ENCODE measurements around the gene RHEX.

- TF ChIP-seq EZH2 (IDR thresholded peaks at IDR 0.05; ENCODE audit: insufficient read depth, poor library complexity, severe bottlenecking) (no peak), EZH2phosphoT487 (IDR thresholded peaks at IDR 0.05; ENCODE audit: insufficient read depth, low read depth) (no peak)
These were observed 62.0 kb downstream of the RHEX start for GRCh38 chr1:206114692-206115640.
